ENCODE results near the gene GAPT.

GAPT gene

GRCh38 chr5:58544195-58544594, 53.0 kb downstream of the GAPT start:
- H3K27me3 ChIP-seq (ENCODE audit: control insufficient read depth, insufficient read depth, low read length), result no peaks in the 10 kb centered on the region
- H3K9ac ChIP-seq, result no peak overlapping the region
- H2AFZ ChIP-seq, result no peak overlapping the region
- no peak overlapping the region for H3K4me3 ChIP-seq (ENCODE audit: low read depth, low read length)
- no peak overlapping the region for H3K27ac ChIP-seq
- no peaks in the 10 kb centered on the region for H3K79me2 ChIP-seq
- H3K9me3 ChIP-seq (ENCODE audit: control insufficient read depth, low read length), result no peaks in the 10 kb centered on the region
- no peaks in the 10 kb centered on the region for H3K4me1 ChIP-seq
- H3K36me3 ChIP-seq (ENCODE audit: control insufficient read depth, insufficient read depth, low read length), result no peaks in the 10 kb centered on the region
- no peak for TF ChIP-seq CTCF (IDR thresholded peaks at IDR 0.05)
- no peak overlapping the region for H3K4me2 ChIP-seq (ENCODE audit: low read length)

GRCh38 chr5:58544926-58545325, 53.7 kb downstream of the GAPT start:
- no peak for TF ChIP-seq CTCF (IDR thresholded peaks at IDR 0.05)
- H3K27ac ChIP-seq, result no peak overlapping the region
- no peaks in the 10 kb centered on the region for H3K79me2 ChIP-seq
- H3K4me3 ChIP-seq (ENCODE audit: low read depth, low read length), result no peak overlapping the region
- no peak overlapping the region for H3K9ac ChIP-seq
- H3K27me3 ChIP-seq (ENCODE audit: control insufficient read depth, insufficient read depth, low read length), result no peaks in the 10 kb centered on the region
- H3K9me3 ChIP-seq (ENCODE audit: control insufficient read depth, low read length), result no peaks in the 10 kb centered on the region
- H3K36me3 ChIP-seq (ENCODE audit: control insufficient read depth, insufficient read depth, low read length), result no peaks in the 10 kb centered on the region
- no peaks in the 10 kb centered on the region for H3K4me1 ChIP-seq
- no peak overlapping the region for H2AFZ ChIP-seq
- no peak overlapping the region for H3K4me2 ChIP-seq (ENCODE audit: low read length)

GRCh38 chr5:58545912-58546311, 54.7 kb downstream of the GAPT start:
- Histone ChIP-seq H3K4me1 (no peaks in the 10 kb centered on the region), H3K9ac (no peak overlapping the region), H3K4me2 (ENCODE audit: low read length) (no peak overlapping the region), H3K36me3 (ENCODE audit: control insufficient read depth, insufficient read depth, low read length) (no peaks in the 10 kb centered on the region), H3K79me2 (no peaks in the 10 kb centered on the region), H3K27me3 (ENCODE audit: control insufficient read depth, insufficient read depth, low read length) (no peaks in the 10 kb centered on the region), H3K27ac (no peak overlapping the region), H3K9me3 (ENCODE audit: control insufficient read depth, low read length) (no peaks in the 10 kb centered on the region), H3K4me3 (ENCODE audit: low read depth, low read length) (no peak overlapping the region), H2AFZ (no peak overlapping the region)
- no peak for TF ChIP-seq CTCF (IDR thresholded peaks at IDR 0.05)

Data from parathyroid adenoma (tissue), 2 donors.